HG03354 (cell line): ENCODE data around the gene NOXO1.

Source experiments
- ATAC-seq: cut with Tn5 transposase; IDR thresholded peaks from one replicate; pipeline ENCODE4 v1.9.1; 2021; ENCODE audit warnings: mild to moderate bottlenecking; ENCODE audit not compliant: unreplicated experiment, poor library complexity, severe bottlenecking

The NOXO1 gene

GRCh38 chr16:1981398-1981836 lies at the start of gene NOXO1:
NOXO1 (minus strand) TSS chr16:1981469; CDS start chr16:1981179, 290 bp downstream.
- no peak for ATAC-seq

DNA sequence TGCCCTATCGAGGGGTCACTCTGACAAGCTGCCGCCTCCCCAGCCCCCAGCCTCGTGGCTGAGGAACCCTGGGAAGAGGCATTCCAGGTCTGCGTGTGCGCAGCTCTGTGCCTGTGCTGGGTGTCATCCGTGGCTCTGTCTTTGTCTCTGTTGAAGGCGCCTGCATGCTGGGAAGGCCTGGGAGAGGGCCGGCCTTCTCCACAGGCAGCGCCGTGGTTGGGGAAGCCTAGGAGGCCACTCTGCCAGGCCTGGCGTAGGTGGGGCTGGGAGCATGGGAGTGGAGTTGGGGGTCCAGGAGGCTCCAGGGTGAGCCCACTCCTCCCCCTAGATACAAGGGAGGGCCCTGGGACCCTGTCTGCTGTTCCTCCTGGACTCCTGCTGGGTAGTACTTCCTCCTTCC lies 48.8 kb upstream of the NOXO1 start:
- no peak for ATAC-seq

- no peak for ATAC-seq
Measured at GRCh38 chr16:2029350-2029749, 48.1 kb upstream of the NOXO1 start.

DNA sequence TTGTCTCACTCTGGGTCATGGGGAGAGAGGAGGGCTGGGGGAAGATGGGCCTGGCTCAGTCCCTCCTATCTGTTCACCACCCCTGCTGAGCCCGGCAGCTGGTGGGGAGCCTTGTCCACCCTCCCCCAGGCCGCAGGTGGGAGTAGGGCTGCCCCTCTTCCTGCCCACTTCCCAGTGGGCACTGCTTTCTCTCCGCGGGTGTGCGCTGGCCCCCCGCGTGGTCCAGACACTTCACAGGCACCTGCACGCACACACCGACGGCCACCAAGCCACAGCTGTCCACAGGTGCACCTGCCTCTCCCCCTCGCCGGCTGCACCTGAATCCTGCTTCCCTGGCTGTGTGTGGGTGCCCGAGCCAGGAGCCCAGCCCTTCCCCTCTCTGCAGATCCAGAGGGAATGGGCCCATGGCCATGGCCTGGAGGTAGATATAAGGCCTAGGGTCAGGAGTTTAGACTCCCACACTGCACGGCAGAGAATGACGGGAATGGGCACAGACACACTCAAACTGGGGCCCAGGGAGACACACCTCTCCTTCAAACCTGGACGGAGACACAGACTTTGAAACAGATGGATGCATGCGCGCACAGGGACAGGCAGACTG lies 47.5 kb upstream of the NOXO1 start:
- ATAC-seq = no peak

DNA sequence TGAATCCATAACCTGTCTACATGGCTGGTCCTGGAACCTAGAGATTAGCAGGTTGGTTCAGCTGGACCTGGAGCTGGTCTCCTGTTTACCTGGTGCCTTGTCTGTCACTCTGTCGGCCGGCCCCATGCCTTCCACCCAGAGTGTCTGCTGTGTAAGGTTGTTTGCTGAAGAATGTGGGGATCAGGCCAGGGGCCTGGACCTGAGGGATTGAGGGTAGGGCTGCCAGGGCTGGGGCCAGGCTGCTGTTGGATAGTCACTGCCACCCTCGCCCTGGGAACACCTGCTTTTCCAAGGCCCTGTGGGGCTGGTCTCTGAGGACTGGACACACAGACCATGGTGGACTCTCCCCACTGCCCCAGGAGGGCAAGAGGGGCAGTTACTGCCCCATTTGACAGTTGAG lies 46.9 kb upstream of the NOXO1 start:
- ATAC-seq = no peak

GRCh38 chr16:2027024-2028010 lies 46.0 kb upstream of the NOXO1 start:
- ATAC-seq = no peak

DNA sequence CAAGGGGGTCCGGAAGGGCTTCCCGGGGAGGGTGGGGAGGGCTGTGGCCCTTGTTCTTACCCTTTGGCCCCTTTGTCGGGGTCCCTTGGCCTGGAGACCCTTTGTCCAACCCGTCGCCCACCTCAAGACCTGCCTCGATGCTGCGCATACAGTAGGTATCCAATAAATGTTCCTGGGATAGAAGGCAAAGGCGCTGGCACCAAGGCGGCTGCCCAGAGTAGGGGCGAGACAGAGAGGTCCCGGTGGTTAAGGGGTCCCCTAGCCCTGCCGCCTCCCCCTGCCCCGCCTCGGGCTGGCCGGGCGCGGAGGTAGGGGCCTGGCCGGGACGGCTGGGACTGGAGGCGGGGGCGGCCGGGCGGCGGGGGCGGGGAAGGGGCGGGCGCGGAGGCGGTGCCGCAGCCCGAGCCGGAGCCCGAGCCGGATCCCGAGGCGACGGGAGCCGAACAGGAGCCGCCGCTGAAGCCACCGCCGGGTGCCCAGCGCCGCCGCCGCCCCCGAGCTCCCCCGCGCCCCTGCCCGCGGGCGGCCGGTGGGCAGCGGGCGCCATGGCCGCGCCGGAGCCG lies 45.3 kb upstream of the NOXO1 start, which contains the start of gene NHERF2:
NHERF2 (plus strand) TSS at position 442 of the 563 bp plus-strand sequence; CDS start at position 546, 104 bp downstream.
- ATAC-seq = no peak

- ATAC-seq = no peak
Measured at GRCh38 chr16:2025878-2026460, 44.7 kb upstream of the NOXO1 start.

DNA sequence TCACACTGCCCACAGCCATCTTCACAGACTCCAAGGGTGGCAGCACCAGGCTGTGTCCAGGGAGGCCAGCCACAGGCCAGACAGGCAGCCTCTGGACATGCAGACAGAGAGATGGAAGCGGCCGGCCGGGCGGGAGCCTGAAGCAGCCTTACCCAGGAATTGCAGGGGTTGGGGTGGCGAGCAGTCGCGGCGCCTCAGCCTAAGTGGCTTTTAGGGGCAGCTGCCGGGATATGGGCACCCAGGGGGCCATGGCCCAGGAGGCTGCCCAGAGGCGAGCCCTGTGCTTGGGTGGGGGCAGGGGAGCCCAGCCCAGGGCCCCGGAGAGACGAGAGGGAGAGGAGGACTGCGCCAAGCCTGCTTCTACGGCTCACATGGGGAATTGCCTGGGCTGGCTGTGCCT lies 44.0 kb upstream of the NOXO1 start:
- ATAC-seq = no peak

DNA sequence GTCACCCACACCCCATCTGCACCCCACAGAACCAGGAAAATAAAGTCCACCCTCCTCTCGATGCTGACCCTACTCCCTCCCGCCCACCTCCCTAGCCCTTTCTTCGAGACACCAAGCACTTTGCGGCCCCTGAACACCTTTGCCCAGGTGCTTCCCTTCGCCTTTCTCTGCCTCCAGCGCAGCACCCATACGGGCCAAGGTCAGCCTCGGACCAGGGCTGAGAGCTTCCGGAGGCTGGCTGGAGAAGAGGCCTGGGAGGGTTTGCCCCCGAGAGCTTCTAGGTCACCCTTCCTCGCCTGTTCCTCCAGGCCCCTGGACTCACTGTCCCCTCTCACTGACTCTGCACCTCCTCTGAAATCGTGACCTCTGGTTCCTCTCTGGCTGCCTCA lies 42.8 kb upstream of the NOXO1 start:
- ATAC-seq = no peak

GRCh38 chr16:2023092-2024031 lies 42.1 kb upstream of the NOXO1 start:
- no peak for ATAC-seq

DNA sequence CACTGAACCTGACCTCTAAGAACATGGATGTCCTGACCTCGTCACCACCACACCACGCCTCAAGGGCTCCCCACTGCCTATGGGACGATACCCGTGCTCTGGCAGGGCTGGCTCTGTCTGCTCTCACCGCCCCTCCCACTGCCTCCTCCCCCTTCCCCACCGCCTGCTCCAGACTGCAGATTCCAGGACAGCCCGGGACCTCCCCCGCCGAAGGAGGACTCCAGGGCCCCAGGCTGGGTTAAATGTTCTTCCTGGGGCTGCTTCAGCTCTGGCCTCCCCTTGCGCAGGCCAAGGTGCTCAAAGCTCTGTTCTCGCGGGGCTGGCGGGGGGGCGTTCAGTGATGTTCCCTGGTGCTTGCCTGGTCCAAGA lies 41.4 kb upstream of the NOXO1 start:
- no peak for ATAC-seq

- no peak for ATAC-seq
Measured at GRCh38 chr16:2019921-2020831, 38.9 kb upstream of the NOXO1 start.

DNA sequence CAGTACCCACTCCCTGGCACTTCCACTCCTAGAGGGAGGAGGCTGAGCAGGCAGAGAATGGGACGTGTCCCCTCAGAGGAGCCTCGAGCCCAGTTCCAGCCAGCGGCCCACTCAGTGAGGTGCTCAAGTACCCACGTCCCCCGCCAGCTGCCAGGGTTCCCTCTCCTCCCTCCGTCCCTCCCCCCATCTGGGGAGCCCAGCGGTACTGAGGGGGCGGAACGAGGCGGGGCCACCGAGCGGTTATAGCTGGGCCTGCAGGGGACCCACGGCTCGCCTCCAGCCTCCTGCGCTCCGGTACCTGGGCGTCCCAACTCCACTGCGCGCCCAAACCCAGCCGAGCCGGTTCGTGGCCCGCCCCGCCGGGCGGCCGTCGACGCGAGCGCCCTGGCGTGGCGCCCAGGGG lies 38.2 kb upstream of the NOXO1 start, which contains the start of gene NPW:
NPW (plus strand) TSS at position 268 of the 403 bp plus-strand sequence.
- no peak for ATAC-seq

DNA sequence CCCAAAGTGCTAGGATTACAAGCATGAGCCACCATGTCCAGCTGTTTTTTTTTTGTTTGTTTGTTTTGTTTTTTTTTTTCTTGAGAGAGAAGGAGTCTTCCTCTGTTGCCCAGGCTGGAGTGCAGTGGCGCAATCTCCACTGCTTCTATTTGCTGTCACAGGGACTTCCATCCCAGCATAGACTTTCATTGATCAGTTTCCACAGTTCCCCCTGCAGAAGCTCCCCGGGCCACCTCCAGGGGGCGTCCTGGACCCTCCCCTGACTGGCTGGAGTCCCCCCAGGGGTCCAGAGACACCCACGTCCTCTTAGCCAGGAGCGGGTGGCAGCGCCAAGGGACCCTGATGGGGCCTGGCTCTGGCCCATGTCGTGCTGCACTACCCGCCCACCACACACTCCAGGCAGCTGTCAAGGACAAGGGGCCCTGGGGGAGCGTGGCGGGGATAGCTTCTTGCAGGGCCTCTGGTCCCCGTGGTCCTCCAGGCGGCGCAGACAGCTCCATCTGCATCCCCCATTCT lies 35.2 kb upstream of the NOXO1 start:
- no peak for ATAC-seq

DNA sequence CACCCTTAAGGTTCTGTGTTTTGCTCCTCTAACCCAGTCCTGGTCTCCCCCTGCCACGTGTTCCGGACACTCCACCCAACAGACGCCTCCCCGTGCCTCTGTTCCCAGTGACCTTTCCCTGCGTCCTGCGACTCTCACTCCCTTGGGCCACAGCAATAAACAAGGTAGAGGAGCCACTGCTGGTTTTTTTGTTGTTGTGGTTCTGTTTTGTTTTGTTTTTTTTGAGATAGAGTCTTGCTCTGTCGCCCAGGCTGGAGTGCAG lies 34.6 kb upstream of the NOXO1 start:
- no peak for ATAC-seq

GRCh38 chr16:2015117-2015946 lies 34.1 kb upstream of the NOXO1 start:
- ATAC-seq = no peak
